ENCODE results near the gene CHURC1.

- TF ChIP-seq CTCF (optimal IDR thresholded peaks at IDR 0.05 in 1 of 3, IDR thresholded peaks at IDR 0.05 in 1 of 3, conservative IDR thresholded peaks at IDR 0.05 in 1 of 3; ENCODE audit: extremely low read depth in 1 of 3, insufficient read depth in 2 of 3, low read length in 3 of 3) (no peak), EZH2 (IDR thresholded peaks at IDR 0.05; ENCODE audit: low read length) (no peak)
These were observed 28.7 kb upstream of the CHURC1 start for GRCh38 chr14:64885559-64885958.

All from keratinocyte (primary cell).